Sigmoid colon (tissue), 3 donors: ENCODE data around the gene NUP205.

Experiments used
- CTCF ChIP-seq, 4 experiments: fragments of 450-650 bp in 3 of 4; fragments of 200-600 bp in 1 of 4; IDR thresholded peaks; one replicate each; pipeline ENCODE4 v1.5.1; 2016 to 2019; ENCODE audit warnings: antibody characterized with exemption in 4 of 4, mild to moderate bottlenecking in 3 of 4, moderate library complexity in 2 of 4
- POLR2A ChIP-seq, 2 donors: fragments of 450-650 bp; IDR thresholded peaks; one replicate each; pipeline ENCODE4 v1.6.1; 2016; ENCODE audit warnings: antibody characterized with exemption in 2 of 2, mild to moderate bottlenecking in 2 of 2, moderate library complexity in 2 of 2

- TF ChIP-seq CTCF (IDR thresholded peaks at IDR 0.05) = no peak
- no peak for TF ChIP-seq POLR2A (IDR thresholded peaks at IDR 0.05)
These were observed 115.6 kb downstream of the NUP205 start for GRCh38 chr7:135673360-135673706.
